ENCODE data around the gene SPOUT1.

GRCh38 chr9:128838338-128838737 lies 8.7 kb upstream of the SPOUT1 start:
- no peak for TF ChIP-seq POLR2A (IDR thresholded peaks at IDR 0.05; ENCODE audit: low read length)
- no peak for TF ChIP-seq GATA1 (IDR thresholded peaks at IDR 0.05; ENCODE audit: low read depth, low read length)
